DND-41 (cell line): Measurements from ENCODE around the gene UPB1.

Experiments used
- EZH2 ChIP-seq: IDR thresholded peaks from 3 replicates; pipeline ENCODE4 v1.6.1; 2012; ENCODE audit warnings: borderline replicate concordance, low read depth, mild to moderate bottlenecking, moderate library complexity, low read length, inconsistent platforms; ENCODE audit not compliant: severe bottlenecking
- TF ChIP-seq, protein P1 (sequence below): IDR thresholded peaks from 2 replicates; pipeline ENCODE4 v1.5.1; 2012; ENCODE audit warnings: borderline replicate concordance, low read length, moderate library complexity, mild to moderate bottlenecking; ENCODE audit not compliant: poor library complexity, severe bottlenecking; ENCODE audit errors: extremely low read depth

DNA sequence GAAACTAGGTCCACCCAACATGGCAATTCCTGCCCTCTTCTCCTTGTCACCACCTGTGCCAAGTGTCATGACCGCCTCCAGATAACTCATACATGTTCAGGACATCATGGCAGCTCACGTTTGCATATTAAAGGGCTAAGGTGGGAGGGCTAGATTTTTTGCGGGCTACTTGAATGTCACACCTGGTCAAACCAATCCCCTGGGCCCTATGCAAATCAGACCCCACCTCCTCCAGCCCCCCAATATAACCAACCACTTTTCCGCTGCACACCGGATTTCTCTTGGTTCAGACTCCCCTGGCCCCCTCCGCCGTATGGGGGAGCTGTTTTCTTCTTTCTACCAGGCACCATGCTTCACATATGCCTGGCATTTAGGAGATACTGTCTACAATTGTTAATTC is 12.6 kb downstream of the UPB1 start:
- TF ChIP-seq, protein P1, sequence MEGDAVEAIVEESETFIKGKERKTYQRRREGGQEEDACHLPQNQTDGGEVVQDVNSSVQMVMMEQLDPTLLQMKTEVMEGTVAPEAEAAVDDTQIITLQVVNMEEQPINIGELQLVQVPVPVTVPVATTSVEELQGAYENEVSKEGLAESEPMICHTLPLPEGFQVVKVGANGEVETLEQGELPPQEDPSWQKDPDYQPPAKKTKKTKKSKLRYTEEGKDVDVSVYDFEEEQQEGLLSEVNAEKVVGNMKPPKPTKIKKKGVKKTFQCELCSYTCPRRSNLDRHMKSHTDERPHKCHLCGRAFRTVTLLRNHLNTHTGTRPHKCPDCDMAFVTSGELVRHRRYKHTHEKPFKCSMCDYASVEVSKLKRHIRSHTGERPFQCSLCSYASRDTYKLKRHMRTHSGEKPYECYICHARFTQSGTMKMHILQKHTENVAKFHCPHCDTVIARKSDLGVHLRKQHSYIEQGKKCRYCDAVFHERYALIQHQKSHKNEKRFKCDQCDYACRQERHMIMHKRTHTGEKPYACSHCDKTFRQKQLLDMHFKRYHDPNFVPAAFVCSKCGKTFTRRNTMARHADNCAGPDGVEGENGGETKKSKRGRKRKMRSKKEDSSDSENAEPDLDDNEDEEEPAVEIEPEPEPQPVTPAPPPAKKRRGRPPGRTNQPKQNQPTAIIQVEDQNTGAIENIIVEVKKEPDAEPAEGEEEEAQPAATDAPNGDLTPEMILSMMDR, result no peak
- TF ChIP-seq EZH2, result no peak
